Measurements from ENCODE around the gene TSPAN4. TPM values are rescaled to one million over a fixed set of nuclear protein-coding genes. Genes with fewer than 3 reads are reported as not detected.

The TSPAN4 gene
- total and polyA plus RNA-seq, 10 donors = 32.1 to 140 (median 107) TPM

- TF ChIP-seq POLR2A (IDR thresholded peaks at IDR 0.05) (no peak), POLR2AphosphoS5 (IDR thresholded peaks at IDR 0.05) (no peak), CTCF (IDR thresholded peaks at IDR 0.05 in 8 of 11, conservative IDR thresholded peaks at IDR 0.05 in 3 of 11) (no peak)
- H3K27me3 ChIP-seq (replicated peaks in 1 of 7) = peaks cover 0 to 20% (median 4%) of the 10 kb centered on the region in 7 donors
- intact Hi-C loops (cut with DNase I; ENCODE audit: low total_unique reads) = no loop called here
- no peak overlapping the region for H3K27ac ChIP-seq
- no peaks in the 10 kb centered on the region for H3K9me3 ChIP-seq
- no peak for DNase-seq
- WGBS, 5 donors = 76 to 95% (median 91%) methylated on average over 7 to 27 of the region's 27 CpGs
- no peak overlapping the region for H3K4me3 ChIP-seq
- peaks cover 0 to 25% (median 0%) of the 10 kb centered on the region in 6 donors for H3K36me3 ChIP-seq
- peaks cover 5 to 71% (median 36%) of the 10 kb centered on the region in 6 donors for H3K4me1 ChIP-seq
Observed at GRCh38 chr11:853682-854448, 11.2 kb downstream of the TSPAN4 start.

GRCh38 chr11:854601-855329 lies 12.1 kb downstream of the TSPAN4 start:
- H3K4me3 ChIP-seq = no peak overlapping the region
- no peaks in the 10 kb centered on the region for H3K9me3 ChIP-seq
- intact Hi-C loops (cut with DNase I; ENCODE audit: low total_unique reads) = no loop called here
- TF ChIP-seq POLR2AphosphoS5 (IDR thresholded peaks at IDR 0.05) (no peak), CTCF (IDR thresholded peaks at IDR 0.05 in 8 of 11, conservative IDR thresholded peaks at IDR 0.05 in 3 of 11) (no peak), POLR2A (IDR thresholded peaks at IDR 0.05) (no peak)
- peaks cover 0 to 71% (median 34%) of the 10 kb centered on the region in 6 donors for H3K4me1 ChIP-seq
- H3K27me3 ChIP-seq (replicated peaks in 1 of 7) = peaks cover 0 to 11% (median 3%) of the 10 kb centered on the region in 7 donors
- peaks cover 0 to 25% (median 0%) of the 10 kb centered on the region in 6 donors for H3K36me3 ChIP-seq
- 87 to 97% (median 90%) methylated on average over 8 to 20 of the region's 20 CpGs for WGBS, 5 donors
- H3K27ac ChIP-seq = peak overlapping the region in 1 of 8 donors; percentile 1
- no peak for DNase-seq

- DNase-seq = no peak
- Histone ChIP-seq H3K9me3 (no peaks in the 10 kb centered on the region), H3K36me3 (peaks cover 0 to 23% (median 0%) of the 10 kb centered on the region in 6 donors), H3K27me3 (replicated peaks in 1 of 7) (peaks cover 0 to 6% (median 0%) of the 10 kb centered on the region in 7 donors), H3K4me1 (peaks cover 0 to 71% (median 33%) of the 10 kb centered on the region in 6 donors), H3K27ac (peak overlapping the region in 1 of 8 donors; percentile 1), H3K4me3 (no peak overlapping the region)
- intact Hi-C loops (cut with DNase I; ENCODE audit: low total_unique reads) = no loop called here
- 83 to 89% (median 87%) methylated on average over 6 to 7 of the region's 7 CpGs for WGBS, 5 donors
- TF ChIP-seq POLR2AphosphoS5 (IDR thresholded peaks at IDR 0.05) (no peak), POLR2A (IDR thresholded peaks at IDR 0.05) (no peak), CTCF (IDR thresholded peaks at IDR 0.05 in 8 of 11, conservative IDR thresholded peaks at IDR 0.05 in 3 of 11) (no peak)
Observed at GRCh38 chr11:855330-855674, 12.7 kb downstream of the TSPAN4 start.

GRCh38 chr11:855796-856195 lies 13.1 kb downstream of the TSPAN4 start:
- intact Hi-C loops (cut with DNase I; ENCODE audit: low total_unique reads) = no loop called here
- DNase-seq = no peak
- Histone ChIP-seq H3K4me1 (peaks cover 0 to 71% (median 28%) of the 10 kb centered on the region in 6 donors), H3K4me3 (no peak overlapping the region), H3K36me3 (peaks cover 0 to 18% (median 0%) of the 10 kb centered on the region in 6 donors), H3K27ac (peak overlapping the region in 2 of 8 donors; percentile 30), H3K27me3 (replicated peaks in 1 of 7) (peaks cover 0 to 1% (median 0%) of the 10 kb centered on the region in 7 donors), H3K9me3 (no peaks in the 10 kb centered on the region)
- TF ChIP-seq POLR2A (IDR thresholded peaks at IDR 0.05) (no peak), POLR2AphosphoS5 (IDR thresholded peaks at IDR 0.05) (peak in 1 of 3 donors; percentile 8)
- WGBS, 5 donors = 67 to 93% (median 87%) methylated on average over 8 to 12 of the region's 12 CpGs

Data from spleen (tissue), 11 donors.